HepG2 (cell line): ENCODE data around the gene SHISA5. TPM values are rescaled to one million over a fixed set of nuclear protein-coding genes. Genes with fewer than 3 reads are reported as not detected.
"Not testable (repeated sequence)": the region's sequence is repeated elsewhere in the genome, so short reads cannot be mapped to it uniquely, and the experiment has no call there.

Experiments used
- ATAC-seq: fragments of 200-7000 bp; cut with Tn5 transposase; 3 replicates; pipeline ENCODE4 v1.9.1; 2020; ENCODE audit warnings: mild to moderate bottlenecking, moderate library complexity
- BruUV-seq: library from RNA; stranded (reverse); fragments of 400-500 nt; replicated peaks from 2 replicates; lab custom pipeline; 2021; lab: Mats Ljungman, UMichigan
- CTCF ChIA-PET: fragments of 300-600 bp; formaldehyde crosslinking; extraction: SDS; loops from one replicate; lab custom pipeline; 2021; ENCODE audit warnings: low total read pairs, inconsistent platforms, low intra/inter-chr PET ratio; lab: Yijun Ruan, JAX
- POLR2A ChIA-PET: fragments of 350-600 bp; sonication (Branson Sonifier 250); formaldehyde crosslinking; loops from one replicate; lab custom pipeline; 2020; ENCODE audit warnings: antibody characterized with exemption, inconsistent platforms; lab: Yijun Ruan, JAX
- DNase-seq: peaks from one replicate; pipeline ENCODE4 v3.0.0-alpha.2; 2015; ENCODE audit warnings: low spot score
- FAIRE-seq: peaks from 3 replicates; lab custom pipeline; 2011; peaks lifted over from hg19 to GRCh38; lab: Jason Lieb, UNC
- H2AFZ ChIP-seq: one replicate; pipeline ENCODE4 v1.6.1; 2011; ENCODE audit warnings: low read length, inconsistent platforms
- H3K27ac ChIP-seq: fragments of 300-600 bp; 3 replicates; pipeline ENCODE4 v1.8.0; 2011; ENCODE audit warnings: mixed run types, mild to moderate bottlenecking, mixed read lengths, low read length, inconsistent platforms; ENCODE audit not compliant: insufficient read depth; ENCODE audit errors: extremely low read length
- H3K27me3 ChIP-seq, 2 experiments: fragments of 200-600 bp in 1 of 2; 2 replicates in 1 of 2; 3 replicates in 1 of 2; pipeline versions ENCODE4 v1.6.0 to v1.8.0; 2011; ENCODE audit warnings: low read length in 2 of 2, mild to moderate bottlenecking in 2 of 2, moderate library complexity in 2 of 2, inconsistent platforms in 1 of 2; ENCODE audit not compliant: insufficient read depth in 2 of 2, control insufficient read depth in 1 of 2
- H3K36me3 ChIP-seq, 2 experiments: fragments of 200-600 bp in 1 of 2; replicated peaks in 1 of 2; 2 replicates in 1 of 2; 3 replicates in 1 of 2; pipeline versions ENCODE4 v1.5.1 to v1.8.0; 2011; ENCODE audit warnings: low read length in 2 of 2, inconsistent platforms in 1 of 2; ENCODE audit not compliant: insufficient read depth in 2 of 2, control insufficient read depth in 1 of 2
- H3K4me1 ChIP-seq: 2 replicates; pipeline ENCODE4 v1.5.1; 2012; ENCODE audit warnings: low read length, inconsistent platforms; ENCODE audit not compliant: insufficient read depth
- H3K4me2 ChIP-seq: 2 replicates; pipeline ENCODE4 v1.6.0; 2011; ENCODE audit warnings: low read depth, low read length, inconsistent platforms
- H3K4me3 ChIP-seq, 3 experiments: fragments of 200-600 bp in 1 of 3; sonication (generic), shearing (Covaris generic) in 1 of 3; replicated peaks in 1 of 3; 2 replicates each; pipeline ENCODE4 v1.5.1; 2011 to 2016; ENCODE audit warnings: low read length in 3 of 3, inconsistent platforms in 2 of 3, low read depth in 2 of 3, mild to moderate bottlenecking in 2 of 3, control low read depth in 1 of 3, mixed read lengths in 1 of 3; ENCODE audit not compliant: insufficient read depth in 1 of 3
- H3K79me2 ChIP-seq: one replicate; pipeline ENCODE4 v1.6.1; 2011; ENCODE audit warnings: low read length, inconsistent platforms; ENCODE audit not compliant: insufficient read depth
- H3K9ac ChIP-seq: 2 replicates; pipeline ENCODE4 v1.6.0; 2011; ENCODE audit warnings: mild to moderate bottlenecking, low read depth, low read length, inconsistent platforms; ENCODE audit not compliant: insufficient read depth
- H3K9me3 ChIP-seq: 2 replicates; pipeline ENCODE4 v1.5.1; 2012; ENCODE audit warnings: mild to moderate bottlenecking, low read length
- H4K20me1 ChIP-seq: 2 replicates; pipeline ENCODE4 v1.6.0; 2011; ENCODE audit warnings: inconsistent platforms, mild to moderate bottlenecking, low read length, moderate library complexity; ENCODE audit not compliant: insufficient read depth
- BCL6 ChIP-seq: IDR thresholded peaks from 2 replicates; pipeline ENCODE4 v1.6.1; 2016; ENCODE audit warnings: missing genetic modification reagents, missing compliant biosample characterization
- KAT7 ChIP-seq: IDR thresholded peaks from 2 replicates; pipeline ENCODE4 v1.6.1; 2018; ENCODE audit warnings: borderline replicate concordance, missing compliant biosample characterization
- SOX13 ChIP-seq, 3 experiments: fragments of 450-650 bp in 1 of 3; sonication (generic) in 1 of 3; formaldehyde crosslinking in 1 of 3; IDR thresholded peaks in 2 of 3; conservative IDR thresholded peaks in 1 of 3; 2 replicates each; pipeline versions ENCODE4 v1.5.0 to v1.6.1; 2016 to 2020; ENCODE audit warnings: antibody characterized with exemption in 1 of 3, mild to moderate bottlenecking in 1 of 3, missing compliant biosample characterization in 1 of 3, missing genetic modification reagents in 1 of 3, moderate library complexity in 1 of 3
- ZMYM3 ChIP-seq: sonication (generic); formaldehyde crosslinking; IDR thresholded peaks from 2 replicates; pipeline ENCODE4 v1.5.1; 2020; ENCODE audit warnings: mild to moderate bottlenecking, missing genetic modification reagents
- ZNF496 ChIP-seq: sonication (generic); formaldehyde crosslinking; IDR thresholded peaks from 2 replicates; pipeline ENCODE4 v1.8.1; 2023; ENCODE audit warnings: mild to moderate bottlenecking, moderate library complexity, missing genetic modification reagents; ENCODE audit not compliant: insufficient replicate concordance
- ZNF770 ChIP-seq: sonication (generic); formaldehyde crosslinking; IDR thresholded peaks from 2 replicates; pipeline ENCODE4 v1.5.0; 2020; ENCODE audit warnings: mild to moderate bottlenecking, missing genetic modification reagents
- WGBS: methylation state at CpG from one replicate; pipeline ENCODE4 v1.1.6; 2017; ENCODE audit warnings: low lambda C conversion rate; 5-methylcytosine and 5-hydroxymethylcytosine counted together
- in situ Hi-C: cut with HindIII; loops from 2 replicates; pipeline ENCODE4 v1.10.0; 2017; ENCODE audit warnings: low pct_unique_long_range_greater_than_20kb; ENCODE audit not compliant: extremely low pct_ligation_motif_present
- intact Hi-C: fragments of 100-400 bp; cut with micrococcal nuclease; formaldehyde crosslinking; loops from one replicate; pipeline ENCODE4 v1.10.0; 2022; ENCODE audit not compliant: unreplicated experiment
- polyA plus RNA-seq, 8 experiments: library from polyadenylated mRNA; depleted of rRNA in 3 of 8; stranded (reverse) in 7 of 8; unstranded in 1 of 8; fragments of >200 nt; fragmentation: Illumina TruSeq in 4 of 8; extraction: Trizol in 4 of 8; gene quantifications; 2 replicates each; pipeline versions ENCODE4 v1.2.1 to v1.2.3, GENCODE V29; 2011 to 2016; ENCODE audit warnings: low read depth in 4 of 8, missing spikeins in 1 of 8, mixed read lengths in 1 of 8; ENCODE audit not compliant: insufficient read depth in 1 of 8
- total RNA-seq, 5 experiments: library from RNA; depleted of rRNA; stranded (reverse); fragments of >200 nt; fragmentation: Illumina TruSeq; extraction: Trizol; gene quantifications; 2 replicates each; pipeline ENCODE4 v1.2.3, GENCODE V29; 2016; ENCODE audit warnings: low read depth in 1 of 5
- TF ChIP-seq, protein P1 (sequence below): IDR thresholded peaks from 2 replicates; pipeline ENCODE4 v1.6.1; 2012; ENCODE audit warnings: inconsistent platforms
- TF ChIP-seq, protein P2 (sequence below): sonication (generic); formaldehyde crosslinking; IDR thresholded peaks from 2 replicates; pipeline ENCODE4 v1.4.0; 2020; ENCODE audit warnings: missing genetic modification reagents, mild to moderate bottlenecking, borderline replicate concordance
- TF ChIP-seq, protein P3 (sequence below): IDR thresholded peaks from 2 replicates; pipeline ENCODE4 v1.4.0; 2020; ENCODE audit warnings: mild to moderate bottlenecking, missing genetic modification reagents

SHISA5 gene
- total and polyA plus RNA-seq, 2 of the 13 experiments (the other 11 are each of a cell fraction or from before 2014, with no cell fraction given), result 75.8 to 91.4 TPM

DNA sequence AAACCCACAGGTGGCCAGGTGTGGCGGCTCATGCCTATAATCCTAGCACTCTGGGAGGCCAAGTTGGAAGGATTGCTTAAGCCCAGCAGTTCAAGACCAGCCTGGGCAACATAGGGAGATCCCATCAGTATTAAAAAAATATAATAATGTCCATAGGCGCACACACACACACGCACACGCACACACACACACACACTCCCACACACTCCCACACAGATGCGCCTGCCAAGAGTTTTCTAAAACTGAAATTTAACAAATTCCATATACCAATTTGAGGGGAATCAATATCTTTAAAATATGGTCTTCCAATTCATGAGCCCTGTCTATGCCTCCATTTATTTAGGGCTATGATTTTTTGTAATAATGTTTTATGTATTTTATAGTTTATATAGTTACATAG, 17.0 kb downstream of the SHISA5 start (continued):
- TF ChIP-seq ZNF496 (CRISPR knock-in tag), result no peak
- TF ChIP-seq, protein P1, sequence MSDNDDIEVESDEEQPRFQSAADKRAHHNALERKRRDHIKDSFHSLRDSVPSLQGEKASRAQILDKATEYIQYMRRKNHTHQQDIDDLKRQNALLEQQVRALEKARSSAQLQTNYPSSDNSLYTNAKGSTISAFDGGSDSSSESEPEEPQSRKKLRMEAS, result no peak
- no peak for TF ChIP-seq KAT7 (CRISPR knock-in tag)

DNA sequence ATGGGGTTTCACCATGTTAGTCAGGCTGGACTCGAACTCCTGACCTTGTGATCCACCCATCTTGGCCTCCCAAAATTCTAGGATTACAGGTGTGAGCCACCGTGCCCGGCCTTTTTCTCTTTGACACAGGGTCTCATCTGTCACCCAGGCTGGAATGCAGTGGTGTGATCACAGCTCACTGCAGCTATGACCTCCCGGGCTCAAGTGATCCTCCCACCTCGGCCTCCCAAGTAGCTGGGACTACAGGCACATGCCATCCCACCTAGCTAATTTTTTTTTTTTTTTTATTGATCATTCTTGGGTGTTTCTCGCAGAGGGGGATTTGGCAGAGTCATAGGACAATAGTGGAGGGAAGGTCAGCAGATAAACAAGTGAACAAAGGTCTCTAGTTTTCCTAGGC, 21.2 kb downstream of the SHISA5 start:
- FAIRE-seq; H3K9ac ChIP-seq; H3K27ac ChIP-seq; BruUV-seq; H3K27me3 ChIP-seq; H3K9me3 ChIP-seq; H2AFZ ChIP-seq; H3K4me3 ChIP-seq; DNase-seq; CTCF ChIA-PET; H3K79me2 ChIP-seq; intact Hi-C loops; H3K4me2 ChIP-seq; in situ Hi-C loops; H3K36me3 ChIP-seq; H4K20me1 ChIP-seq; TF ChIP-seq SOX13 (IDR thresholded peaks at IDR 0.05): not testable (repeated sequence)
- POLR2A ChIA-PET, result interaction anchor here (0.7 to 2.1 kb wide), 2 partner anchors 9 to 295 kb away, joined by 3 to 10 read pairs; partner anchors contain the start of gene CDC25A
- WGBS, result 35% methylated on average over 4 of the region's 6 CpGs
- ATAC-seq, result peak; percentile 45
- peaks cover 30% of the 10 kb centered on the region for H3K4me1 ChIP-seq
- TF ChIP-seq, protein P2, sequence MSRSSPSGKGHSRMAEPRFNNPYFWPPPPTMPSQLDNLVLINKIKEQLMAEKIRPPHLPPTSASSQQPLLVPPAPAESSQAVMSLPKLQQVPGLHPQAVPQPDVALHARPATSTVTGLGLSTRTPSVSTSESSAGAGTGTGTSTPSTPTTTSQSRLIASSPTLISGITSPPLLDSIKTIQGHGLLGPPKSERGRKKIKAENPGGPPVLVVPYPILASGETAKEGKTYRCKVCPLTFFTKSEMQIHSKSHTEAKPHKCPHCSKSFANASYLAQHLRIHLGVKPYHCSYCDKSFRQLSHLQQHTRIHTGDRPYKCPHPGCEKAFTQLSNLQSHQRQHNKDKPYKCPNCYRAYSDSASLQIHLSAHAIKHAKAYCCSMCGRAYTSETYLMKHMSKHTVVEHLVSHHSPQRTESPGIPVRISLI (CRISPR knock-in tag), result 0 out of 2 replicates have a peak, but pooled peaks have one; percentile 16
- TF ChIP-seq ZMYM3 (CRISPR knock-in tag) (peak; percentile 65; the same call in 1 of the 2 replicates), ZNF770 (CRISPR knock-in tag) (peak; percentile 95), BCL6 (CRISPR knock-in tag) (0 out of 2 replicates have a peak, but pooled peaks have one; percentile 14), SOX13 (CRISPR knock-in tag; conservative IDR thresholded peaks at IDR 0.05 in 1 of 2, IDR thresholded peaks at IDR 0.05 in 1 of 2) (peak in 1 of 2 experiments; percentile 19; a peak in 1 of 4 replicates)
- TF ChIP-seq, protein P3, sequence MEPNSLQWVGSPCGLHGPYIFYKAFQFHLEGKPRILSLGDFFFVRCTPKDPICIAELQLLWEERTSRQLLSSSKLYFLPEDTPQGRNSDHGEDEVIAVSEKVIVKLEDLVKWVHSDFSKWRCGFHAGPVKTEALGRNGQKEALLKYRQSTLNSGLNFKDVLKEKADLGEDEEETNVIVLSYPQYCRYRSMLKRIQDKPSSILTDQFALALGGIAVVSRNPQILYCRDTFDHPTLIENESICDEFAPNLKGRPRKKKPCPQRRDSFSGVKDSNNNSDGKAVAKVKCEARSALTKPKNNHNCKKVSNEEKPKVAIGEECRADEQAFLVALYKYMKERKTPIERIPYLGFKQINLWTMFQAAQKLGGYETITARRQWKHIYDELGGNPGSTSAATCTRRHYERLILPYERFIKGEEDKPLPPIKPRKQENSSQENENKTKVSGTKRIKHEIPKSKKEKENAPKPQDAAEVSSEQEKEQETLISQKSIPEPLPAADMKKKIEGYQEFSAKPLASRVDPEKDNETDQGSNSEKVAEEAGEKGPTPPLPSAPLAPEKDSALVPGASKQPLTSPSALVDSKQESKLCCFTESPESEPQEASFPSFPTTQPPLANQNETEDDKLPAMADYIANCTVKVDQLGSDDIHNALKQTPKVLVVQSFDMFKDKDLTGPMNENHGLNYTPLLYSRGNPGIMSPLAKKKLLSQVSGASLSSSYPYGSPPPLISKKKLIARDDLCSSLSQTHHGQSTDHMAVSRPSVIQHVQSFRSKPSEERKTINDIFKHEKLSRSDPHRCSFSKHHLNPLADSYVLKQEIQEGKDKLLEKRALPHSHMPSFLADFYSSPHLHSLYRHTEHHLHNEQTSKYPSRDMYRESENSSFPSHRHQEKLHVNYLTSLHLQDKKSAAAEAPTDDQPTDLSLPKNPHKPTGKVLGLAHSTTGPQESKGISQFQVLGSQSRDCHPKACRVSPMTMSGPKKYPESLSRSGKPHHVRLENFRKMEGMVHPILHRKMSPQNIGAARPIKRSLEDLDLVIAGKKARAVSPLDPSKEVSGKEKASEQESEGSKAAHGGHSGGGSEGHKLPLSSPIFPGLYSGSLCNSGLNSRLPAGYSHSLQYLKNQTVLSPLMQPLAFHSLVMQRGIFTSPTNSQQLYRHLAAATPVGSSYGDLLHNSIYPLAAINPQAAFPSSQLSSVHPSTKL (CRISPR knock-in tag), result peak; percentile 20; the same call in 1 of the 2 replicates
